ENCODE results near the gene MOB3A.

DNA sequence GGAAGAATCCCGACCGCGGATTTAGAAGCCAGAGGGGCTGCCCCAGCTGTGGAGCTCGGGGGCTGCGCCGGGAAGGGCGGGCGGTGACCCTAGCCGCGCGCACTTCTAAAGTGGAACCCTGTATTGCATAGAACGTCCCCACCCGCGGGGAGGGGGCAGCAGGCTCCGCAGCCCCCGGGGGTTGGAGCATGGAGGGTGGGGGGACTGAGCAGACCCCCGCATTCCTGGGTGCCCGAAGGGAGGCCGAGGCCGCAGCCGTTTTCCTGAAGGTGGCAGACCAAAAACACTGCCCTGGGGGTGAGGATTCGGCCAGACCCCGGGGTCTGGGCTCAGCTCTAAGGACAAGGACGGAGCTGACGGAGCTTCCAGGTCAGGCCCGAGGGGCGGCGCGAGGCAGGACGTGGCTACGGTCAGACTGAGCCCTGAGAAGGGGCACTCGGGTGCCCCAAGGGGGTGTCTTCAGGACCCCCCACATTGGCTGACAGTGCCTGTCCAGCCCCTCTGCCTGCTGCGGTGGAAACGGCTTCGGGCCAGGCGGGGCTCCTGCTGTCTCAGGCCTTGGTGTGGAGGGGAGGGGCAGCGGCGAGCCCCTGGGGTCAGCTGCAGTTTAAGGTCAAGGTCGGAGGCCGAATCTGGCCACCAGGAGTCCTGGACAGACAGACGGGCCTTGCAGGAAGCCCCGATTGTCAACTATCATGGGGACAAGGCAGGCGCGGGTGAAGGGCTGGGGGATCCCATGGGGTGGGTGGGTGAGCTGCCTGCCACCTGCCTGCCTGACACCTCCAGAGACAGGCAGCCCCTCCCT, 57.6 kb downstream of the MOB3A start:
- TF ChIP-seq, protein P1, sequence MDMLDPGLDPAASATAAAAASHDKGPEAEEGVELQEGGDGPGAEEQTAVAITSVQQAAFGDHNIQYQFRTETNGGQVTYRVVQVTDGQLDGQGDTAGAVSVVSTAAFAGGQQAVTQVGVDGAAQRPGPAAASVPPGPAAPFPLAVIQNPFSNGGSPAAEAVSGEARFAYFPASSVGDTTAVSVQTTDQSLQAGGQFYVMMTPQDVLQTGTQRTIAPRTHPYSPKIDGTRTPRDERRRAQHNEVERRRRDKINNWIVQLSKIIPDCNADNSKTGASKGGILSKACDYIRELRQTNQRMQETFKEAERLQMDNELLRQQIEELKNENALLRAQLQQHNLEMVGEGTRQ (IDR thresholded peaks at IDR 0.05; ENCODE audit: borderline replicate concordance, low read depth, low read length) = no peak
- no peak for TF ChIP-seq TCF12 (IDR thresholded peaks at IDR 0.05)
- TF ChIP-seq, protein P2, sequence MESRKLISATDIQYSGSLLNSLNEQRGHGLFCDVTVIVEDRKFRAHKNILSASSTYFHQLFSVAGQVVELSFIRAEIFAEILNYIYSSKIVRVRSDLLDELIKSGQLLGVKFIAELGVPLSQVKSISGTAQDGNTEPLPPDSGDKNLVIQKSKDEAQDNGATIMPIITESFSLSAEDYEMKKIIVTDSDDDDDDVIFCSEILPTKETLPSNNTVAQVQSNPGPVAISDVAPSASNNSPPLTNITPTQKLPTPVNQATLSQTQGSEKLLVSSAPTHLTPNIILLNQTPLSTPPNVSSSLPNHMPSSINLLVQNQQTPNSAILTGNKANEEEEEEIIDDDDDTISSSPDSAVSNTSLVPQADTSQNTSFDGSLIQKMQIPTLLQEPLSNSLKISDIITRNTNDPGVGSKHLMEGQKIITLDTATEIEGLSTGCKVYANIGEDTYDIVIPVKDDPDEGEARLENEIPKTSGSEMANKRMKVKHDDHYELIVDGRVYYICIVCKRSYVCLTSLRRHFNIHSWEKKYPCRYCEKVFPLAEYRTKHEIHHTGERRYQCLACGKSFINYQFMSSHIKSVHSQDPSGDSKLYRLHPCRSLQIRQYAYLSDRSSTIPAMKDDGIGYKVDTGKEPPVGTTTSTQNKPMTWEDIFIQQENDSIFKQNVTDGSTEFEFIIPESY (IDR thresholded peaks at IDR 0.05; ENCODE audit: borderline replicate concordance, low read depth) = no peak
- TF ChIP-seq, protein P3, sequence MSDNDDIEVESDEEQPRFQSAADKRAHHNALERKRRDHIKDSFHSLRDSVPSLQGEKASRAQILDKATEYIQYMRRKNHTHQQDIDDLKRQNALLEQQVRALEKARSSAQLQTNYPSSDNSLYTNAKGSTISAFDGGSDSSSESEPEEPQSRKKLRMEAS (IDR thresholded peaks at IDR 0.05; ENCODE audit: low read depth) = no peak
